Stimulated activated CD4-positive, alpha-beta T cell treated with anti-CD3 and anti-CD28 coated beads, Interleukin-2, amount 100 ng/mL, for 24 hours (primary cell): Measurements from ENCODE around the gene KIF5A.
"Not testable (repeated sequence)": the region's sequence is repeated elsewhere in the genome, so short reads cannot be mapped to it uniquely, and the experiment has no call there.

Source experiments
- DNase-seq, 2 donors: peaks; one replicate each; pipeline ENCODE4 v3.0.0-alpha.2; 2020

The KIF5A gene

DNA sequence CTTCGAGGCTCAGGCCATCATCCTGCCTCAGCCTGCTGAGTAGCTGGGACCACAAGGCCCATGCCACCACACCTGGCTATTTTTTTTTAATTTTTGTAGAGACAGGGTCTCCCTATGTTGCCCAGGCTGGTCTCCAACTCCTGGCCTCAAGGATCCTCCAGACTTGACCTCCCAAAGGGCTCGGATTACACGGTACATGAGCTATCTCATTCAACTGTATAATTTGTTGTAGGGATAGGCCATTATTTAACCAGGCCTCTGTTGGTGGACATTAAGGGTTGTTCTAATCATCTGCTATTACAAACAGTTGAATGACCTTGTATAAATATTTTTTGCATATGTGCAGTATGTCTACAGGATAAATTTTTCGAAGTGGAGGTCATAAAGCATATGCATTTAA lies 9.0 kb downstream of the KIF5A start:
- DNase-seq = no peak

DNA sequence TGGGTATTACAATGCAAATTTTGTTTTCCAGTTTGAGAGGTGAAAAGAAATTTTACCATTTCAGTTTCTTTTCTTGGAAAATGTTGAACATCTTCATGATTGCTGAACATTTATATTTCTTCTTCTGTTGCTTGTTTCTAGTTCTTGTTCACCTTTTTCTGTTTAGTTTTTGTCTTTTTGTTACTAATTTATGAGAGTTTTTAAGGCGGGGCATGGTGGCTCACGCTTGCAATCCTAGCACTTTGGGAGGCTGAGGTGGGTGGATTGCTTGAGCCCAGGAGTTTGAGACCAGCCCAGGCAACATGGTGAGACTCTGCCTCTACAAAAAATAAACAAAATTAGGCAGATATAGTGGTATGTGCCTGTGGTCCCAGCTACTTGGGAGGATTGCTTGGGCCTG lies 10.7 kb downstream of the KIF5A start:
- no peak for DNase-seq

DNA sequence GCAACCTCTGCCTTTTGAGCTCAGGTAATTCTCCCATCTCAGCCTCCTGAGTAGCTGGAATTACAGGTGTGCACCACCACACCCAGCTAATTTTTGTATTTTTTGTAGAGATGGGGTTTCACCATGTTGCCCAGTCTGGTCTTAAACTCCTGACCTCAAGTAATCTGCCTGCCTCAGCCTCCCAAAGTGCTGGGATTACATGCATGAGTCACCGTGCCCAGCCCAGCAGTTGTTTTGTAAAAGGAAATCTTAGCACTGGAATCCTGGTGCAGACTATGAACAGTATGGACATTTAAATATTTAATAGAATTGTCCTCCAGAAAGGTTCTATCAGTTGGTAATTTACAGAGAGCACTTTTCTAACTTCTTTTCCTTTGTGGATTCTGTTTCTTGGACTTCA lies 11.3 kb downstream of the KIF5A start:
- DNase-seq = not testable (repeated sequence)

DNA sequence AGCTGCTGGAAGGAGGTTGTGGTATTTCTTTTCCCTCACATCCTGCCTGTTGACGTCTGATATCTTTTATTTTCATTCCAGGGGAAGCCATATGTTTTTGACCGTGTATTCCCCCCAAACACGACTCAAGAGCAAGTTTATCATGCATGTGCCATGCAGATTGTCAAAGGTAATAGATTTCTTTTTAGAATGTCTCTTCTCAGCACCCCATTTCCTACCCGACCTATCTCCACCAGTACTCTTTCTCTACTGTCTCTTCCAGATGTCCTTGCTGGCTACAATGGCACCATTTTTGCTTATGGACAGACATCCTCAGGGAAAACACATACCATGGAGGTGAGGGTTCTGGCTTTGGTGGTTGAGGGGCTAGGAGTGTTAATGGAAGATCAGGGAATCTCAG lies 13.5 kb downstream of the KIF5A start:
- no peak for DNase-seq

DNA sequence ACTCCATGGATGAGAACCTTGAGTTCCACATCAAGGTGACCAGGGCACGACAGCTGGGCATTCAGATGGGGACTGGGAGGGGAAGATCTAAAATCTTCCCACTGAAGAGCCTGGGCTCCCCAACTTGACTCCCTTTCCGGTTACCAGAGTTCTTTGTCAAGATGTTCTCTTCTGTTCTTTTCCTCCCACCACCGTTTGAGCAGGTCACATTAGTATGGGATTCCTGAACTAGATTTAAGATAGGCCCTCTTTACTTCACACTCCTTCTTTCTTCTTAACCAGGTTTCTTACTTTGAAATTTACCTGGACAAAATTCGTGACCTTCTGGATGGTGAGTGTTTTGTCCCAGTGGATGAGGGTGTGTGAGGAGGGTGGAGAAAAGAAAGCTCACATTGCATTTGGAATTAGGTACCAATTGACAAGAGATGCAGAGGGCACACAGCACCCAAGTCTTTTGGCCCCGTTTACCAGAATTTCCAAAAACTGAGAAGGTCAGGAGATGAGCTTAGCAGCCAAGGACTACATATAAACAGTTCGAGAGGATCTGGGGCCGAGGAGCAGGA lies 14.4 kb downstream of the KIF5A start:
- no peak for DNase-seq

DNA sequence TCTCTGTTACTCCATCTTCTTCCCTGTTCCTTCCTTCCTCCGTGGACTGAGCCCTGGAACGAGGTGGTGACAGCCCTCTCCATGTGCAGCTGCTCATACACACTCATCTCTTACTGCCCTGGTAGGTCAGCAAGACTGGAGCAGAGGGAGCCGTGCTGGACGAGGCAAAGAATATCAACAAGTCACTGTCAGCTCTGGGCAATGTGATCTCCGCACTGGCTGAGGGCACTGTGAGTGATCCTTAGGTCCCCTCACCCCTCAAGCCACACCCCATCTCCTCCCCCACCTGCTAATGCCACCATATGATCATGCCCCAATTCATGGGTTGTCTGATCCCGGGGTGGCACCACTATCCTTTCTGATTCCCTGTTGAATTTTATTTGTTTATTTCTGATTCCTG lies 19.0 kb downstream of the KIF5A start:
- DNase-seq = no peak

DNA sequence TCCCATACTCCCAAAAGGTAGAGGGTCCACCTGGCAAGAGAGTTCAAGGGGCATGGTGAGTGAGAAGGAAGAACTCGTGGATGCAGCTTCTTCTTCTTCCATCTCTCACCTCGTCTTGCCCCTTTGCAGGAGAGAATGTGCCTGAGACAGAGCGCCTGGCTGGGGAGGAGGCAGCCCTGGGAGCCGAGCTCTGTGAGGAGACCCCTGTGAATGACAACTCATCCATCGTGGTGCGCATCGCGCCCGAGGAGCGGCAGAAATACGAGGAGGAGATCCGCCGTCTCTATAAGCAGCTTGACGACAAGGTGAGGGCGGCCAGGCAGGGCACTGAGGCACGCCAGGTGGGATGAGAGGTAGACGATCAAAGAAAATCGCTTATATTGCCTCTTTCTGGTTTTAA lies 20.0 kb downstream of the KIF5A start:
- DNase-seq = no peak

DNA sequence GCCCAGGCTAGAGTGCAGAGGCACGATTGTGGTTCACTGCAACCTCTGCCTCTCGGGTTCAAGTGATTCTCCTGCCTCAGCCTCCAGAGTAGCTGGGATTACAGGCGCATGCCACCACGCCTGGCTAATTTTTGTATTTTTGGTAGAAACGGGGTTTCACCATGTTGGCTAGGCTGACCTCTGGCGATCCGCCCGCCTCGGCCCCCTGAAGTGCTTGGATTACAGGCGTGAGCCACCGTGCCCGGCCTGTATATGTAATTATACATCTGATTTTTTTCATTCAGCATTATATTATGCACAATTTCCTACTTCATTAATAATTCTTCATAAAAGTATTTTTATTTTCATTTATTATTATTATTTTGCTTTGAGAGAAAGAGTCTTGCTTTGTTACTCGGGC lies 20.6 kb downstream of the KIF5A start:
- not testable (repeated sequence) for DNase-seq

DNA sequence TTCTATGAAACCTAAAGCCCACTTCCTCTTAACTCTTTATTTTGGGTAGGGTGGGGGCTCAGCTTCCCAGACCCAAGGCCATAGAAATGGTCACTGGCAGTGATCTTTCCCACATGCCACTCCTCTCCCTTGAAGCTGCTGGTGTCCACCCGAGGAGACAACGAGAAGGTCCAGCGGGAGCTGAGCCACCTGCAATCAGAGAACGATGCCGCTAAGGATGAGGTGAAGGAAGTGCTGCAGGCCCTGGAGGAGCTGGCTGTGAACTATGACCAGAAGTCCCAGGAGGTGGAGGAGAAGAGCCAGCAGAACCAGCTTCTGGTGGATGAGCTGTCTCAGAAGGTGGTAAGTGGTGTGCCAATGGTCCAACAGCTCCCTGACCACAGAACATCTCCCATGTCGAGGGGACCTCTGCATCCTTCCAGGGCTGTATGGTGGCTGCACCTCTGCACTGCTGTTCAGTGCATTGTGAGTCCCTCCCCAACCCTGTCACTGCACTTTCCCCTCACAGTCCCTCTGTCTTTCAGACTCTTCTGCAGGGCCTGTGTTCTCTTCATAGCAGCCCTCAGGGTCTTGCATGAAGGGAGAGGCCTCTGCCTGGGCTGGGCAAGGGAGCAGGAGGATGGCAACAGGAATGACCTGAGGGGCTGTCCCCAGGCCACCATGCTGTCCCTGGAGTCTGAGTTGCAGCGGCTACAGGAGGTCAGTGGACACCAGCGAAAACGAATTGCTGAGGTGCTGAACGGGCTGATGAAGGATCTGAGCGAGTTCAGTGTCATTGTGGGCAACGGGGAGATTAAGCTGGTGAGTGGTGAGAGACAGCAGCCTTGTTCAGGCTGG lies 22.3 kb downstream of the KIF5A start:
- DNase-seq = no peak

DNA sequence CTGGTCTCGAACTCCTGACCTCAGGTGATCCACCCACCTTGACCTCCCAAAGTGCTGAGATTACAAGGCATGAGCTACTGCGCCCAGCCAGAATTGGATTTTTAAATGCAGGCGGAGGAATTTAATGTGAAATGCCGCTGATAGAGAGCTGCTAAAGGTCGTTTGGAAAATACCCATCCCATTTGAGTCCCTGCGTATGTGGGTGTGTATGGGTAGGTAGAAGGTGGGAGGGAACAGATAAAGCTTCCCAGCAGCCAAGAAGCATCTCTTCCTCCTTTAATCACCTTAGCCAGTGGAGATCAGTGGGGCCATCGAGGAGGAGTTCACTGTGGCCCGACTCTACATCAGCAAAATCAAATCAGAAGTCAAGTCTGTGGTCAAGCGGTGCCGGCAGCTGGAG lies 25.0 kb downstream of the KIF5A start:
- no peak for DNase-seq

DNA sequence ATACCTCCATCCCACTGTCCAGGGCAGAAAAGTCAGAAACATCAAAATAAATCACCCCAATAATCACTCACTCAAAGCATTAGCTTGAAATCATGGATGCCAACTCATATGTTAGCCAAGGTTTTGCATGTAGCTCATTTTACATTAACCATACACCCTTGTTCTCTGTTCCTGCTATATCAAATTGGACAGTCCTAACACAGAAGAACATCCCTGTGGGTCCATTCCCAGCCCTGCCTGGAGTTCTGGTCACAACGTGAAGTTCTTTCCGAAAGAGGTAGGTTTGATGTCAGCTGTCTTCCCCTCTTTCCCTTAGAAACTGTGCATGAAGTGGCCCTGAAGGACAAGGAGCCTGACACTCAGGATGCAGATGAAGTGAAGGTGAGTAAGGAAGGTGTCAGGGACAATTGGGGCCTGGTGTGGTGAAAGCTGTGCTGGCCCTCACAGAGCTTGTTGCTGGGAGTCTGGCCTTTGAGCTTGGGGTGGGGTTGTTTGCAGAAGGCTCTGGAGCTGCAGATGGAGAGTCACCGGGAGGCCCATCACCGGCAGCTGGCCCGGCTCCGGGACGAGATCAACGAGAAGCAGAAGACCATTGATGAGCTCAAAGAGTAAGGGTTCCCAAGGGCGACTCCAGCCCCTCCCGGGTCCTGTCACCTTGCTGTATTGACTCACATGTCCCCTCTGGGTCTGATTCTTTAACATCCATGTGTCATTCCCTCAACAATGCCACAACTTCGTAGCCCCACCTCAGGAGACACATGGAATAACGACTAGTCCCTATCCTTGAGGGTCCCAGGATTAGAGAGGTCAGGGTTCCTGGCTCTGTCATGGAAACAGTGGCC lies 26.1 kb downstream of the KIF5A start:
- DNase-seq = no peak

DNA sequence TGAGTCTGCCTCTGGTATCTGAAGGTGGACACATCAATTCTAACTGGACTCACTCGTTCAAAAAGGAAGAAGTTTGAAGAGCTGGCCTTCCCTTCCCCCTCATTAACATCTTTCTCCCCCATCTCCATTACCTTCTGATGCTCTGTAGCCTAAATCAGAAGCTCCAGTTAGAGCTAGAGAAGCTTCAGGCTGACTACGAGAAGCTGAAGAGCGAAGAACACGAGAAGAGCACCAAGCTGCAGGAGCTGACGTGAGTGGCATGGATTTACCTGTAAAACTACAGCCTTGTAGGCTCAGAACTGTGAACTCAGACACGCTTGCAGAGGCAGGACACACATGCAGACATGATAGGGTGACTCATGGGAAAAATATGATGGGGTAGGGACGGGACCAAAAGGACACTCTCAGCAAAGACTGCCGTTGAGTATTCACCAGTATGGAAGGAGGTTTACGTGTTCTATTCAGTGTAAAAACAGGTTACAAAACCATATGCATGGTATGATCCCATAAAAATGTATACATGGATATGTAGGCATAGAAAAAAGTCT lies 26.8 kb downstream of the KIF5A start:
- DNase-seq = no peak

DNA sequence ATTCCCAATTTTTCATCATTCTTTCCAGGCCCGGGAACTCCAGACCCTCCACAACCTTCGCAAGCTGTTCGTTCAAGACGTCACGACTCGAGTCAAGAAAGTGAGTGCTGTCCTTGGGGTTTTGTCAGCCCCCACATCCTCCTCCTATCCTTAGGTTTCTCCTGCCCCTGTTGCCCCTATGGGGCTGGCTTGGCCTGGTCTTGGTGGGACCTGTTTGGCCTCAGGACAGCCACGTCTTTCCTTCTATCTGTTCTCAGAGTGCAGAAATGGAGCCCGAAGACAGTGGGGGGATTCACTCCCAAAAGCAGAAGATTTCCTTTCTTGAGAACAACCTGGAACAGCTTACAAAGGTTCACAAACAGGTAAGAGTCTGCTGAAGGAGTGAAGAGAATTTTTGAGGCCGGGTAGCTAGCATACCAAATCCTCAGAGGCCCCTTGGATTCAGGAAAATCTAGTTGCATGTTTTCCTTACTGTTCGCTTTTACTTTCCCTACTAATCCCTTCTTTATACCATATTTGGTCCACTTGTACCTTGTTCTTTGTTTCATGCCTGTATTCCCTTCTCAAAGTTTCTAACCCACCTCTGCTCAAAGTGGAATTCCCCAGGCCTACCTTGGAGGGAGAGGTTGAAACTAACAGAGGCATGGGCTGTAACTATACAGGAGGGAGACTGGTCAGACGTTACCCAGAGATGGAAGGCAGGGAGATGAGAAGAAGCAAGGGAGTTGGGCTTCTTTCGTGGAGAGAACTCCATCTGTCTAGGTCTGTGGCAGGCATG lies 28.3 kb downstream of the KIF5A start:
- DNase-seq = no peak

DNA sequence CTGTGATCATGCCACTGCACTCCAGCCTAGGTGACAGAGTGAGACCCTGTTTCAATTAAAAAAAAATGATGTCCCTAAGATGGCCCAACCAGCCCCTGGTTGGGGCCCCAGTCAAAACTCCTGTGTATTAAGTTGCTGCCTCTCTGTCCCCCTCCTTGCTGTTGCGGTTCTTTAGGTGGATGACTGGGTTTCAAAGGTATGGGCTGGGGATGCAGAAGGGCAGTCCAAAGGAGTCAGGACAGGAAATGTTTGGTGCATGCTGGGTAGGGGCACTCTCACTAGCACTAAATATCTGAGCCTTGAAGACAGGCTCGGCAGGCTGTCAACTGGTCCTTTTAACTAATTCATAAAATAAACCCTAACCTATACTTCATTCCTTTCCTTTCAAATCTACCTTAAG lies 29.2 kb downstream of the KIF5A start:
- no peak for DNase-seq

DNA sequence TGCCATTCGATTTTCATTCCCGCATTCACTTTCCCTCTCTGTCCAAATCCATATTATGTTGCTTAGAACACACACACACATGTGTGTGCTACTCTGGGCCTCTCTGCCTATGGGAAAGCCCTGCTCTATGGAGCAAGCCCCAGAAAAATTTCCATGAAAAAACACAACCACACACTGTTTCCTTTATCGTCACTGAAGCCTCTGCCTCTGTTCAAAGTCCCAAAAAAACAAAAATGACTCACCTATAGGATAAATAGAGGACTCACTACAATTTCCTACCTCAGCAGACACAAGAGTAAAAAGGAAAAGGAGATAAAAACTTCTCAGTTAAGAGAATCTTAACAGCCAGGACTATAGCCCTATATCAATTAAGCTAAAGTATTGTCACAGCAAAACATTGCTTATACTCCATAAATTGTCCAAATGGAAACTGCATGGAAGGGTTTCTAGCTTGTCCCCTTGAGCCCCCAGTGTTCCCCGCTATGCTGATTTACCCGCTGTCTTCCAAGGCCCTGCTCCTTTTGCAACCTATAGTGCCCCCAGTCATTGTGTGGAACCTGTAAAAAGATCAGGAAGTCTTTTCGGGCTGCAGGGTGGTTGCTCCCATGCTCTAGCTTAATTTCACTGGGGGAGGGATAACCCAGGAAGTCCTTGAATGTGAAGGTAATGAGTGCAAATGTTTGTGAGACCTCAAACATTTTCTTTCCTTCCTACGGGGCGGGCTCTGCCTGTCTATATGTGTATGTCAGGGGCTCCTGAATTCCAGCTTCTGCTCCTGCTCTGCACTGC lies 30.0 kb downstream of the KIF5A start:
- DNase-seq = no peak

DNA sequence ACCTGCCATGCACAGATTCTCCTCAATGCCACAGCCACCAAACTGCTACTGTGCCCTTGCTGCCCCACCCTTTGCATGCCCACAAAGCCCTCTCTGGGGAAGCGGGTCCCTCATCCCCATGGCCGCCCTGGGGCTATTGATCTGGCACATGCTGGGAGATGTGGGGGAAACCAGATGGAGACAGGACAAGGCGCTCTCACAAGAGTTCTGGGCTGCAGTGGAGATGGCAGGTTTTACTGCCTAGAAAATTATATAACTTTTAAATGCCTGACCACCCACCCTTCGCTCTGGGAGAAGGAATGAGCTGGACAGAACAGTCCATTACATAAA lies 30.6 kb downstream of the KIF5A start:
- DNase-seq = no peak

DNA sequence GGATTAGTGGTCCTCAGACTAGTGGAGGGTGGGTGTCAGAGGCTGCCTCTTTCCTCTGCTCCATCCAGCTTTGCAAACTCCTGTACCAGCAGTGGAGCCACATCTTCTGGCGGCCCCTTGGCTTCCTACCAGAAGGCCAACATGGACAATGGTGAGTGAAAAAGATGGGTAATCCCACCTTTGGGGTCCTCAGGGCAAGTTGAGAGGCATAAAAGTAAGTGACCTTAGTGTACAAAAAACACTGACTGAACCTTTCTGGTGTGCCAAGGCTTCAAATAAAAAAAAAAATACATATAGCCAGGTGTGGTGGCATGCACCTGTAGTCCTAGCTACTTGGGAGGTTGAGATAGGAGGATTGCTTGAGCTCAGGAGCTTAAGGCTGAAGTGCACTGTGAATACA lies 32.0 kb downstream of the KIF5A start:
- no peak for DNase-seq

DNA sequence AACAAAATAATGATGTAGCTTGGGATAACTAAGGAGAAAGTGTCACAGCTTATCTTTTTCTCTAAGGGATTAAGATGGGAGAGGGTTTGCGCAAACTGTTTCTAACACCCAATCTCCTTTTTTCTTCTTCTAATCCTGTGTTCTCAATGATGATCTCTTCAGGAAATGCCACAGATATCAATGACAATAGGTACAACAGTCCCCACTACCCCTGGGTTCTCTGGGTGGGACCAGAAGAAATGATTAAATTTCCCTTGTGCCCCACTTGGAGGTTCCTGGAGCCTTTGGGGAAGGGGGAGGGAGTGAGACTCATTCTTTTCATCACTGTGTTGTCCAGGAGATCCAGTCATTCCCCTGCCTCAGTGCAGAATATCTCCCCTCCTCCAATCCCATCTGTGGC lies 32.6 kb downstream of the KIF5A start:
- DNase-seq = no peak

DNA sequence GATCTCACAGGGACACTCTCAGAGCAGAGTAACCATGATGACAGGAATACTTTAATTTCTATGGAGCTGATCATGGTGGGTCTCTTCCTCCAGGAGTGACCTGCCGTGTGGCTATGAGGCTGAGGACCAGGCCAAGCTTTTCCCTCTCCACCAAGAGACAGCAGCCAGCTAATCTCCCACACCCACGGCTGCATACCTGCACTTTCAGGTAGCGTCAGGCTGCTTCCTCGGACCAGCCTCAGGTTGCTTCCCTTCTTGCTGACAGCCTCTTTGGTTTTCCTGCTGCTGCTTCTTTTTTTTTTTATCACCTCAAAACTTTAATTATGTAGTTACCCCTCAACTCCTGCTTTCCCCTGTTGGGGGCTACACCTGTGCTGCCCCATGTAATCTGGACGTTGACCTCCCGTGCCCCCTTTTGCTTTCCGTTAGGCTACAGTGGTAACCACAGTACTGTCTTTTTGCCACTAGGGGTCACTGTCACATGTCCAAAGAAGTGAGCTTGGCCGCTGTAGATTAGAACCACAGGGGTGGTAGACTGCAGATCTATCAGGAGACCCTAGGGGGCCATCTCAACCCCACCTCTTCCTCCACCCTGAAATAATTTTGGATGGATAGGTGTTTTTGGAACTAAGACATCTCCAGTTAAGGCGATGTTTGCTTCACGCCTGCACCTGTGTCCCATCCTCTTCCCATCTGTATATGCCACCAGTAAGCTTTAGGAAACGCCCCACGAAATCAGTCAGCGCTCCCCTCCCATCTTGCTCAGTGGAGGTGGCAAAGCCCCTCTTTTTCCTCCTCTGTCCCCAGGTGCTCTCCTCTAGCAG lies 33.4 kb downstream of the KIF5A start:
- peak; percentile 50 to 73 for DNase-seq

DNA sequence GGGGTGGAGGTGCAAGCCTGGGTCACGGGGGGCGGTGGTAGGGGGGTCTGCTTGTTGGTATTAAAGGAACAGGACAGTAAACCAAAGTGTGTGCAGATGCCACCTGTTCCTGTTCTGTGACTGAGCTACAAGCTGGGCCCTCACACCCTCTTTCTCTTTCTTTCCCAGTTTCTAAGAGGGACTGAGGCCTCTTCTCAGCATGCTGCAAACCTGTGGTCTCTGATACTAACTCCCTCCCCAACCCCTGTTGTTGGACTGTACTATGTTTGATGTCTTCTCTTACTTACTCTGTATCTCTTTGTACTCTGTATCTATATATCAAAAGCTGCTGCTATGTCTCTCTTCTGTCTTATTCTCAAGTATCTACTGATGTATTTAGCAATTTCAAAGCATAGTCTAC lies 34.2 kb downstream of the KIF5A start:
- DNase-seq = no peak

DNA sequence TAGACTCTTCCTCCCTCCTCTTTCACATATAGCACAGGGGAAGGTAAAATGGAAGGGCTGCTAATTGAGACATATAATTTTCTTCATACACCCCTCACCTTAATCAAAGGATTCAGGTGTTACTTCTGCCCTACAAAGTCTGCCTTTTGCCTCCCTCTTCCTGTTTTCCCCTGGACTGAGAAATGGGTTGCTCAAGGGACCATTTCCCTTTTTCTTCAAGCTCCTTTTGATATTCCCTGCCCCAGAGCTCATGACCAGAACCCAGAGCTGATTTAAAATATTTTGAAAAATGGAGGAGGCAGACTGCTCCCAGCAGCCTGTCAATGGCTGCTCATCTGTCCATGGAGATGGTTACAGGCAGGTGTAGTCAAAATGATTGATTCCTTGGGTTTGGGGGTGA lies 34.8 kb downstream of the KIF5A start:
- no peak for DNase-seq
